Neural cell (in vitro differentiated cells): ENCODE data around the gene ENOX1.
A peak's percentile ranks its signal among the peaks of the same experiment; 100 is the strongest.

Experiments
- EP300 ChIP-seq: fragments of 450-650 bp; conservative IDR thresholded peaks from 2 replicates; pipeline ENCODE4 v1.6.1; 2014; ENCODE audit warnings: antibody characterized with exemption, mild to moderate bottlenecking, moderate library complexity; ENCODE audit not compliant: poor library complexity, severe bottlenecking
- MXI1 ChIP-seq: fragments of 450-650 bp; conservative IDR thresholded peaks from 2 replicates; pipeline ENCODE4 v1.6.1; 2014; ENCODE audit warnings: antibody characterized with exemption, mild to moderate bottlenecking; ENCODE audit not compliant: poor library complexity, severe bottlenecking
- POLR2AphosphoS5 ChIP-seq: IDR thresholded peaks from 2 replicates; pipeline ENCODE4 v1.6.1; 2012
- RAD21 ChIP-seq: fragments of 450-650 bp; conservative IDR thresholded peaks from 2 replicates; pipeline ENCODE4 v1.6.1; 2014; ENCODE audit warnings: antibody characterized with exemption, mild to moderate bottlenecking, moderate library complexity
- TF ChIP-seq, protein P1 (sequence below): fragments of 450-650 bp; IDR thresholded peaks from 2 replicates; pipeline ENCODE4 v1.5.1; 2014; ENCODE audit warnings: antibody characterized with exemption, mild to moderate bottlenecking, moderate library complexity; ENCODE audit not compliant: poor library complexity, severe bottlenecking

DNA sequence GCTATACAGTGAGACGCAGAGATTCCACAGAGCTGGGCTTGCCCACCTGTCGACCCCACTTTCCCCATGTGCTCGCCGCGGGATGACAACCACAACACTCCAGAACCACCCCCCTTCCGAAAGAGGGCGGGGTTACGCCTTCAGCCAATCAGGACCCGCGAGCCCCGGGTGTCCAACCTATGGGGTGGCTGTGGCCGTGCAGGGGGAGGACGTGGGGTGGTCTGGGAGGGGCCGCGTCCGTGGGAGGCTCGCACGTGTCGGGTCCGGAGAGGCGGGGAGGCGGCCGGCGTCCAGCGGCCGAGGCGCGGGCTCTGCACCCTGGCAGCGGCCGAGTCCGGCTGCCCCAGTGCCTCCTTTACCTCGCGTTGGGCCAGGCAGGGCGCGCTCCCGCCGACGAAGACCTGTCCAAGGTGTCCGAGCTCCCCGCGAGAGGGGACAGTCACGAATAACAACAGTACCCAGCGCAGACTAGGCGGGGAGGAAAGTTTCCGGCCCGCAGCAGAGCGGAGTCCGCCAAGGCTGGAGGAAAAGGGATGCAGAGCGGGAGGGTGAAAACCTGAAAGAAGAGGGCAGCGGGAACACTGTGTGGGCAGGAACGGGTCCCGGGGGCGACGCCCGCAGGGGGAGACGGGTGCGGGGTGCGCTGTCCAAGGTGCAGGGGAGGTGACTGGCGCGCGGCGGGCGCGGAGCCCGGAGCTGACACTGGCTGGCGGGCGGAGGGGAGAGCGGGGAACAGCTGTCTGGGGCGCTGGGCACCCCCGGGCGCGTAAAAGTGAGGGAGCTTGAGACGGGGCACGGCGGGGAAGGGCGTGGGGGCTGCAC, 911 bp downstream of the ENOX1 start:
- TF ChIP-seq EP300 (no peak), POLR2AphosphoS5 (peak; percentile 38), RAD21 (no peak), MXI1 (peak; percentile 88)
- TF ChIP-seq, protein P1, sequence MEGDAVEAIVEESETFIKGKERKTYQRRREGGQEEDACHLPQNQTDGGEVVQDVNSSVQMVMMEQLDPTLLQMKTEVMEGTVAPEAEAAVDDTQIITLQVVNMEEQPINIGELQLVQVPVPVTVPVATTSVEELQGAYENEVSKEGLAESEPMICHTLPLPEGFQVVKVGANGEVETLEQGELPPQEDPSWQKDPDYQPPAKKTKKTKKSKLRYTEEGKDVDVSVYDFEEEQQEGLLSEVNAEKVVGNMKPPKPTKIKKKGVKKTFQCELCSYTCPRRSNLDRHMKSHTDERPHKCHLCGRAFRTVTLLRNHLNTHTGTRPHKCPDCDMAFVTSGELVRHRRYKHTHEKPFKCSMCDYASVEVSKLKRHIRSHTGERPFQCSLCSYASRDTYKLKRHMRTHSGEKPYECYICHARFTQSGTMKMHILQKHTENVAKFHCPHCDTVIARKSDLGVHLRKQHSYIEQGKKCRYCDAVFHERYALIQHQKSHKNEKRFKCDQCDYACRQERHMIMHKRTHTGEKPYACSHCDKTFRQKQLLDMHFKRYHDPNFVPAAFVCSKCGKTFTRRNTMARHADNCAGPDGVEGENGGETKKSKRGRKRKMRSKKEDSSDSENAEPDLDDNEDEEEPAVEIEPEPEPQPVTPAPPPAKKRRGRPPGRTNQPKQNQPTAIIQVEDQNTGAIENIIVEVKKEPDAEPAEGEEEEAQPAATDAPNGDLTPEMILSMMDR = no peak
